Body of pancreas (tissue), 4 donors: ENCODE data around the gene HOXA3. TPM values are rescaled to one million over a fixed set of nuclear protein-coding genes. Genes with fewer than 3 reads are reported as not detected.

Experiments
- ATAC-seq: fragments of 150-250 bp; one replicate; pipeline ENCODE4 v1.9.1; 2016
- DNase-seq, 4 donors: peaks; one replicate each; pipeline ENCODE4 v3.0.0-alpha.2; 2019
- H3K27ac ChIP-seq, 4 donors: fragments of 200-600 bp; sonication (generic); 1 replicate in 3 of 4; 2 replicates in 1 of 4; pipeline versions ENCODE4 v1.5.1 to v1.6.1; 2016 to 2019; ENCODE audit warnings: mild to moderate bottlenecking in 1 of 4, mixed read lengths in 1 of 4, moderate library complexity in 1 of 4
- H3K27me3 ChIP-seq, 2 donors: fragments of 200-600 bp; sonication (generic); one replicate each; pipeline ENCODE4 v1.6.0; 2016; ENCODE audit warnings: mild to moderate bottlenecking in 1 of 2
- H3K36me3 ChIP-seq, 2 donors: fragments of 200-600 bp; sonication (generic); replicated peaks in 1 of 2; 2 replicates each; pipeline ENCODE4 v1.5.1; 2016; ENCODE audit warnings: low read depth in 2 of 2; ENCODE audit not compliant: insufficient read depth in 1 of 2
- H3K4me1 ChIP-seq: fragments of 200-600 bp; sonication (generic); one replicate; pipeline ENCODE4 v1.6.0; 2016
- H3K4me3 ChIP-seq, 2 donors: fragments of 200-600 bp; sonication (generic); 1 replicate in 1 of 2; 2 replicates in 1 of 2; pipeline ENCODE4 v1.5.1; 2016 to 2019
- H3K9me3 ChIP-seq, 3 donors: fragments of 200-600 bp; sonication (generic); 1 replicate in 2 of 3; 2 replicates in 1 of 3; pipeline ENCODE4 v1.5.1; 2016
- CTCF ChIP-seq, 7 experiments: fragments of 450-650 bp in 4 of 7; fragments of 200-600 bp in 3 of 7; sonication (generic) in 3 of 7; IDR thresholded peaks; one replicate each; pipeline ENCODE4 v1.5.1; 2016 to 2019; ENCODE audit warnings: antibody characterized with exemption in 7 of 7
- POLR2A ChIP-seq, 3 donors: fragments of 450-650 bp; IDR thresholded peaks; one replicate each; pipeline ENCODE4 v1.6.1; 2016; ENCODE audit warnings: antibody characterized with exemption in 3 of 3, mild to moderate bottlenecking in 2 of 3
- WGBS, 2 donors: methylation state at CpG; one replicate each; pipeline ENCODE4 v1.1.5; 2017; 5-methylcytosine and 5-hydroxymethylcytosine counted together
- intact Hi-C: fragments of 100-400 bp; cut with DNase I; formaldehyde crosslinking; loops from one replicate; pipeline ENCODE4 v1.15.1; 2023
- total RNA-seq, 2 donors: library from RNA; depleted of rRNA; stranded (reverse); fragments of >200 nt; gene quantifications; one replicate each; pipeline ENCODE4 v1.1.0, GENCODE V29; 2016

The HOXA3 gene
- total RNA-seq, 2 donors from 2014 or later: 1.6 TPM; not detected in 1

- TF ChIP-seq POLR2A (IDR thresholded peaks at IDR 0.05) (no peak), CTCF (IDR thresholded peaks at IDR 0.05) (no peak)
- Histone ChIP-seq H3K36me3 (no peaks in the 10 kb centered on the region), H3K27me3 (peaks cover 0 to 45% of the 10 kb centered on the region in 2 donors), H3K4me3 (no peak overlapping the region), H3K4me1 (peaks cover 11% of the 10 kb centered on the region), H3K27ac (no peak overlapping the region), H3K9me3 (peaks cover 0 to 7% (median 0%) of the 10 kb centered on the region in 3 donors)
- DNase-seq: no peak
- WGBS, 2 donors: 31 to 32% methylated on average over 9 of the region's 9 CpGs
- ATAC-seq: no peak
- intact Hi-C loops: no loop called here
Observed at GRCh38 chr7:27091941-27092818, 60.2 kb downstream of the HOXA3 start.

DNA sequence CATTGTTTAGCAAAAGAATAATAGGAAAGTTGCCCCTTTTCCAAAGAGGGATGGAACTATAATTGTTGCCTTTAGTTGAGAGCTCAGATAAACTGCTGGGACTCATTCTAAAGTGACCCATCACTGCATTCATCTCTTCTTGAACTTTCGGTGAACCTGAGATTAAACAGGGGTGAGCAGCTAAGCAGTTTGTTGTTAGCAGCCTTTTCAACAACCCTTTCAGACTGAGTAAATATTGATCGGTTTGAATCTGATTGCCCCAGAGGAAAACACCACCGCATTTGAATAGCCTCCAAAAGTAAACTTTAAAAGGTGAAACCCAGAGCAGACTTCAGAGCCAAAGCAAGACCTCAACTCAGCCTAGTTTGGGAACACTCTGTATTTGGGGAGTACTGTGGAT lies 61.3 kb downstream of the HOXA3 start:
- Histone ChIP-seq H3K4me3 (no peak overlapping the region), H3K27ac (no peak overlapping the region), H3K4me1 (peaks cover 1% of the 10 kb centered on the region), H3K27me3 (peaks cover 0 to 35% of the 10 kb centered on the region in 2 donors), H3K36me3 (no peaks in the 10 kb centered on the region), H3K9me3 (peaks cover 0 to 7% (median 0%) of the 10 kb centered on the region in 3 donors)
- ATAC-seq: no peak
- WGBS, 2 donors: 9 to 12% methylated on average over 3 of the region's 3 CpGs
- no peak for DNase-seq
- no peak for TF ChIP-seq POLR2A (IDR thresholded peaks at IDR 0.05)
- no peak for TF ChIP-seq CTCF (IDR thresholded peaks at IDR 0.05)
- intact Hi-C loops: no loop called here

- peaks cover 0 to 23% of the 10 kb centered on the region in 2 donors for H3K27me3 ChIP-seq
- H3K9me3 ChIP-seq: peaks cover 0 to 7% (median 0%) of the 10 kb centered on the region in 3 donors
- ATAC-seq: no peak
- H3K4me1 ChIP-seq: no peaks in the 10 kb centered on the region
- H3K4me3 ChIP-seq: no peak overlapping the region
- no peaks in the 10 kb centered on the region for H3K36me3 ChIP-seq
- 15 to 31% methylated on average over 23 to 64 of the region's 68 CpGs for WGBS, 2 donors
- TF ChIP-seq CTCF (IDR thresholded peaks at IDR 0.05): no peak
- TF ChIP-seq POLR2A (IDR thresholded peaks at IDR 0.05): no peak
- no peak for DNase-seq
- intact Hi-C loops: no loop called here
- H3K27ac ChIP-seq: no peak overlapping the region
Observed at GRCh38 chr7:27088002-27088922, 64.1 kb downstream of the HOXA3 start.

GRCh38 chr7:27083646-27084045 lies 68.7 kb downstream of the HOXA3 start:
- intact Hi-C loops: no loop called here
- no peaks in the 10 kb centered on the region for H3K4me1 ChIP-seq
- no peak overlapping the region for H3K27ac ChIP-seq
- no peaks in the 10 kb centered on the region for H3K36me3 ChIP-seq
- no peak for TF ChIP-seq CTCF (IDR thresholded peaks at IDR 0.05)
- no peak for TF ChIP-seq POLR2A (IDR thresholded peaks at IDR 0.05)
- no peak for ATAC-seq
- WGBS, 2 donors: 70 to 73% methylated on average over 2 of the region's 2 CpGs
- DNase-seq: no peak
- H3K9me3 ChIP-seq: peaks cover 0 to 7% (median 0%) of the 10 kb centered on the region in 3 donors
- peaks cover 0 to 13% of the 10 kb centered on the region in 2 donors for H3K27me3 ChIP-seq
- no peak overlapping the region for H3K4me3 ChIP-seq
